PFSK-1 (cell line): ENCODE data around the gene PRPF38A.

Source experiments
- POLR2AphosphoS5 ChIP-seq: IDR thresholded peaks from 2 replicates; pipeline ENCODE4 v1.6.1; 2012; ENCODE audit warnings: low read depth, mild to moderate bottlenecking, control low read depth, low read length, moderate library complexity
- REST ChIP-seq, 2 experiments: IDR thresholded peaks; 2 replicates each; pipeline versions ENCODE4 v1.6.1 to v1.8.0; 2011 to 2012; ENCODE audit warnings: low read depth in 2 of 2, low read length in 2 of 2, control low read depth in 1 of 2, inconsistent platforms in 1 of 2, mild to moderate bottlenecking in 1 of 2, moderate library complexity in 1 of 2; ENCODE audit not compliant: insufficient read depth in 1 of 2

- TF ChIP-seq REST (IDR thresholded peaks at IDR 0.05; ENCODE audit: insufficient read depth in 1 of 2, low read depth in 2 of 2, low read length in 2 of 2) (no peak), POLR2AphosphoS5 (no peak)
Measured at GRCh38 chr1:52427152-52427551, 22.8 kb downstream of the PRPF38A start.
